HEK293T (cell line): ENCODE measurements around the gene TRIM15.
"Not testable (repeated sequence)": the region's sequence is repeated elsewhere in the genome, so short reads cannot be mapped to it uniquely, and the experiment has no call there.

Experiments
- CTCF ChIA-PET: fragments of 350-600 bp; formaldehyde crosslinking; extraction: SDS; loops from one replicate; lab custom pipeline; 2021; ENCODE audit warnings: antibody characterized with exemption, inconsistent platforms; lab: Yijun Ruan, JAX
- POLR2A ChIA-PET: fragments of 350-600 bp; formaldehyde crosslinking; extraction: SDS; loops from one replicate; lab custom pipeline; 2020; ENCODE audit warnings: antibody characterized with exemption, inconsistent platforms; lab: Yijun Ruan, JAX
- DNase-seq: peaks from one replicate; pipeline ENCODE4 v3.0.0; 2012; ENCODE audit warnings: mixed read lengths; ENCODE audit errors: extremely low spot score
- ARNT ChIP-seq: fragments of 450-650 bp; IDR thresholded peaks from 2 replicates; pipeline ENCODE4 v1.6.1; 2017; ENCODE audit warnings: mild to moderate bottlenecking
- BHLHE40 ChIP-seq: fragments of 450-650 bp; IDR thresholded peaks from 2 replicates; pipeline ENCODE4 v1.6.1; 2016; ENCODE audit warnings: mild to moderate bottlenecking, moderate library complexity, borderline replicate concordance
- CTBP1 ChIP-seq: fragments of 450-650 bp; IDR thresholded peaks from 2 replicates; pipeline ENCODE4 v1.6.1; 2016; ENCODE audit warnings: borderline replicate concordance
- ELF4 ChIP-seq: fragments of 450-650 bp; IDR thresholded peaks from 2 replicates; pipeline ENCODE4 v1.6.1; 2017; ENCODE audit warnings: antibody characterized with exemption
- FOXA1 ChIP-seq: fragments of 450-650 bp; IDR thresholded peaks from 2 replicates; pipeline ENCODE4 v1.6.1; 2016; ENCODE audit warnings: mild to moderate bottlenecking
- FOXK2 ChIP-seq: fragments of 450-650 bp; IDR thresholded peaks from 2 replicates; pipeline ENCODE4 v1.6.1; 2016; ENCODE audit warnings: mild to moderate bottlenecking
- FOXM1 ChIP-seq: fragments of 450-650 bp; IDR thresholded peaks from 2 replicates; pipeline ENCODE4 v1.6.1; 2017; ENCODE audit warnings: mild to moderate bottlenecking, borderline replicate concordance
- HDGF ChIP-seq: fragments of 450-650 bp; IDR thresholded peaks from 2 replicates; pipeline ENCODE4 v1.6.1; 2017; ENCODE audit warnings: antibody characterized with exemption, borderline replicate concordance
- L3MBTL2 ChIP-seq: fragments of 450-650 bp; conservative IDR thresholded peaks from 2 replicates; pipeline ENCODE4 v1.6.1; 2016; ENCODE audit warnings: mild to moderate bottlenecking
- LEF1 ChIP-seq: fragments of 450-650 bp; IDR thresholded peaks from 2 replicates; pipeline ENCODE4 v1.6.1; 2017; ENCODE audit warnings: mild to moderate bottlenecking, borderline replicate concordance
- NFRKB ChIP-seq: fragments of 450-650 bp; IDR thresholded peaks from 2 replicates; pipeline ENCODE4 v1.6.1; 2016; ENCODE audit warnings: mild to moderate bottlenecking, moderate library complexity
- SP1 ChIP-seq: fragments of 450-650 bp; IDR thresholded peaks from 2 replicates; pipeline ENCODE4 v1.6.1; 2017
- SUZ12 ChIP-seq: fragments of 450-650 bp; IDR thresholded peaks from 2 replicates; pipeline ENCODE4 v1.6.1; 2016; ENCODE audit warnings: mild to moderate bottlenecking
- TARDBP ChIP-seq: fragments of 450-650 bp; IDR thresholded peaks from 2 replicates; pipeline ENCODE4 v1.6.1; 2016
- ZNF384 ChIP-seq: fragments of 450-650 bp; IDR thresholded peaks from 2 replicates; pipeline ENCODE4 v1.6.1; 2016
- TF ChIP-seq, protein P1 (sequence below): fragments of 450-650 bp; IDR thresholded peaks from 2 replicates; pipeline ENCODE4 v1.6.1; 2016

The TRIM15 gene

DNA sequence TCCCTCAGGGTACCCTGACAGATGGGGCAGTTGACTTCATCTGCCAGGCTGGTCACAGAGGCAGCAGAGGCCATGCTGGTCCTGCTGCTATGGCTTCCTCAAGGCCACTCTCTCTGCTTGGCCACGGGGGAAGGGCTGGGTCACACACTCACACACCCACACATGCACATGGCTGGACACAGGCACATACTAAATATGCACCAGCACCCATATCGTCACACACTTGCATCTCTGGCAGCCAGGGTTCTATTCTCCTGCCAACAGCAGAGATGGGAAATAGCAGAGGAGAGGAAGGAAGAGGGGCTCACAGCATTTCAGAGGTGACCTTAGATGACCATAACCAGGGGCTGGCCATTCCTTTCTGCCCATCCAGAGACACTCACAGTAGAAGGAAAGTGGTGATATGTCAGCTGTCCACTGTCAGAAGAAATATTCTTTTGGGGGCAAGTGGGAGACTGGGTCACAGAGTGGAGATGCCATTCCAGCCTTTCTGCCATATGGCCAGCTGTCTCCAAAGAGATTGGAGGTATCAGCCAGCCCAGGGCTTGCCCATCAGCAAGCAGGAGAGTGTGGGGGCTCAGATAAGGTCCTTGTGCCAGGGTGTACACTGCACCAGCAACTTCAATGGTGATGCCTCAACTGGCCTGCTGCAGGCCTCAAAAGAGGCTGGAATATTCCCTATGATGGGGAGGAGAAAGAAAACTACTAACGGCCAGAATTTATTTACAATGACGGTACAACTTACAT, 2.4 kb upstream of the TRIM15 start, which contains the start of gene TRIM10:
Gene TRIM10, minus strand, starts transcription at position 427 of the 747 bp plus-strand sequence. Its CDS starts 353 bp downstream, at position 74.
- no peak for DNase-seq
- TF ChIP-seq HDGF (no peak), NFRKB (no peak), FOXM1 (no peak), CTBP1 (no peak), ELF4 (no peak), FOXK2 (no peak), TARDBP (no peak), ARNT (no peak), SP1 (no peak)
- ChIA-PET POLR2A (no interaction called here), CTCF (no interaction called here)

DNA sequence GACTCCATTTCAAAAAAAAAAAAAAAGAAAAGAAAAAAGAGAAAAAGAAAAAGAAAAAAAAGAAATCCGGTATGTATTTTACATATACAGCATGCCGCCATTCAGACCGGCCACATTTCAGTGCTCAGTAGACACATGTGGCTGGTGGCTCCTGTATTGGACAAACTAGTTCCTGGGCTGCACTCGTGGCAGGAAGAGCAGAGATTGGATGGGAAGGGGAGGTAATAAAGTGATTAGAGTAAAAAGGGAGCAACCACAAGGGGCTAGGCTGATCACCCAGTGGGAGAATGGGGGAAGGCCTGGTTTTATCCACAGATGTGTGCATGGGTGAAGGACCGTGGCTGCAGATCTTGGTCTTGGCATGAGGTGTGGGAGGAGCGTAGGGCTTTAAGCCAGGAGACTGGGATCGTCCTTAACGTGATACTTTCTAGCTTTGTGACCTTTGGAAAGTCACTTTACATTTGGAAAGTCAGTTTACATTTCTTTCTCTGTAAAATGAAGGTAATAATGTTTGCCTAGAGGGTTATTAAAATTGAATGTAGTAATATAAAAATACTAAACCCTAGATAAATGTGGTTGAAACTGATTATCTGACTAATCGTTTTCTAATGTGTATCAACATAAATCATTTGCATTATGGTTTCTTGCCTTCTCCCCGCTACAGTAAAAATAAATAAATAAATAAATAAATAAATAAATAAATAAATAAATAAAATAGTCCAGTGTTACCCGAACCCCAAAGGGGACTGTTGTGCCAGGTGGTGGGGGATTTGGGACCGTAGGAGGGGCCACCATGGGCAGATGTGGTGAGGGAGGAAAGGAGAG, 869 bp upstream of the TRIM15 start:
- ChIA-PET POLR2A (no interaction called here), CTCF (no interaction called here)
- TF ChIP-seq ELF4 (no peak), ARNT (no peak), TARDBP (no peak), SUZ12 (no peak), NFRKB (no peak), LEF1 (no peak), FOXM1 (no peak), SP1 (no peak), HDGF (no peak), CTBP1 (no peak), FOXK2 (no peak), L3MBTL2 (no peak), FOXA1 (no peak), ZNF384 (no peak), BHLHE40 (no peak)
- TF ChIP-seq, protein P1, sequence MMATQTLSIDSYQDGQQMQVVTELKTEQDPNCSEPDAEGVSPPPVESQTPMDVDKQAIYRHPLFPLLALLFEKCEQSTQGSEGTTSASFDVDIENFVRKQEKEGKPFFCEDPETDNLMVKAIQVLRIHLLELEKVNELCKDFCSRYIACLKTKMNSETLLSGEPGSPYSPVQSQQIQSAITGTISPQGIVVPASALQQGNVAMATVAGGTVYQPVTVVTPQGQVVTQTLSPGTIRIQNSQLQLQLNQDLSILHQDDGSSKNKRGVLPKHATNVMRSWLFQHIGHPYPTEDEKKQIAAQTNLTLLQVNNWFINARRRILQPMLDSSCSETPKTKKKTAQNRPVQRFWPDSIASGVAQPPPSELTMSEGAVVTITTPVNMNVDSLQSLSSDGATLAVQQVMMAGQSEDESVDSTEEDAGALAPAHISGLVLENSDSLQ = no peak
- DNase-seq = no peak

DNA sequence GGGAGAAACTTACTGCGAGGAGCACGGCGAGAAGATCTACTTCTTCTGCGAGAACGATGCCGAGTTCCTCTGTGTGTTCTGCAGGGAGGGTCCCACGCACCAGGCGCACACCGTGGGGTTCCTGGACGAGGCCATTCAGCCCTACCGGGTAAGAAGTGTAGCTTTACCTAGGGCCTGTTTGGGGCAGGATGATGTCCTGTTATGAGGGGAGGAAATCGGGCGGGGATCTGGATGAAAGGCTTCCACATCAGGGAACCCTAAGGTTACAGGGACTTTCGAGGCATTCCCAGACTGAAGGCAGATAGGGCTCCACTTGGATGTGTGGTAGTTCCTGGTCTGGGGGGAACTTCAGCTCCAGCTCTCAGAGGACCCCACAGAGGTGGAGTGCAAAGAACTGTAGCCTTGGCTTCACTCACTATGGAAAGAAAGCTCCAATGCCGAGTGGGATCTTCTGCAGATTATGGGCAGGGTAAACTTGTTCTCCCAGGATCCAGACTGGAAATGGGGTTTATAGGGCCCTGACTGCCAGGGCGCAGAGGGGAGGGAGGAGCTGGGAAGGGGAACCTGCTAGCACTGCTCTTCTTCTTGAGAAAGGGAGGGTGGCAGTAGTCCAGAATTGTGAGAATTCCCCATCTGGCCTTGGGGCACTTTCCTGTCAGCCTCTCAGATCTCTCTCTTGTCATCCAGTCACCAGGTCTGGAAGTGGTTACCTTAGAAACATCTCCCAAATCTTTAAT, 740 bp downstream of the TRIM15 start:
- ChIA-PET CTCF (interaction anchor here (0.9 to 1.5 kb wide), 2 partner anchors 11 to 34 kb away, joined by 3 to 5 read pairs; no protein-coding TSS in a partner anchor), POLR2A (interaction anchor here (1.0 kb wide), 1 partner anchor 62 kb away, joined by 3 read pairs; no protein-coding TSS in a partner anchor)
- no peak for DNase-seq

DNA sequence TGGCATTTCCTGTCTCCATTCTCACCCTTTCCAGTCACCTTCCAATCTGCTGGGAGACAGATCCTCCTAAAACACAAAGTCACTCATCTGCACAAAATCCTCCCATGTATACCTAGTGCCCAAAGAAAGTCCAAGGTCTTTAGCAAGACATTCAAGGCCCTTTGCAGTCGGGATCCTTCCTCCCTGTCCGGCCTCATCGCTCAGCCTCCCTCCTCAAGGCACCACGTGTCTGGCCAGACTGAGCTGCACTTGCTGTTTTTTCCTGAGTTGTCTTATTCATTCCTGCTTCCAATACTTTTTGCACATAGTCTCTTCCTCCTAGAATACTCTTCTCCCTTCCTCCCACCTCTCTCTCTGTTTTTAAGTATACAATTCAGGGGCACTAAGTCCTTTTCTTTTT, 1.4 kb downstream of the TRIM15 start:
- ChIA-PET POLR2A (no interaction called here), CTCF (interaction anchor here (0.9 to 1.5 kb wide), 2 partner anchors 11 to 34 kb away, joined by 3 to 5 read pairs; no protein-coding TSS in a partner anchor)
- TF ChIP-seq SUZ12 (no peak), NFRKB (no peak), HDGF (no peak), ZNF384 (no peak), TARDBP (no peak), L3MBTL2 (no peak), FOXA1 (no peak), ARNT (no peak), SP1 (no peak), CTBP1 (no peak), BHLHE40 (no peak), FOXM1 (no peak), LEF1 (no peak)
- TF ChIP-seq, protein P1 = no peak
- DNase-seq = no peak

More for the DNA sequence above, 740 bp downstream of the TRIM15 start:
- TF ChIP-seq TARDBP (no peak), HDGF (no peak), ARNT (no peak), FOXA1 (no peak), L3MBTL2 (no peak), SP1 (no peak), BHLHE40 (no peak)
- TF ChIP-seq, protein P1 = no peak

DNA sequence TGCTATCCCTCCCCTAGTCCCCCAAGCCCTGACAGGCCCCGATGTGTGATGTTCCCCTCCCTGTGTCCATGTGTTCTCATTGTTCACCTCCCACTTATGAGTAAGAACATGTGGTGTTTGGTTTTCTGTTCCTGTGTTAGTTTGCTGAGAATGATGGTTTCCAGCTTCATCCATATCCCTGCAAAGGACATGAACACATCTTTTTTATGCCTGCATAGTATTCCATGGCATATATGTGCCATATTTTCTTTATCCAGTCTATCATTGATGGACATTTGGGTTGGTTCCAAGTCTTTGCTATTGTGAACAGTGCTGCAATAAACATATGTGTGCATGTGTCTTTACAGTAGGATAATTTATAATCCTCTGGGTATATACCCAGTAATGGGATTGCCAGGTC, 1.9 kb downstream of the TRIM15 start:
- CTCF ChIA-PET, POLR2A ChIA-PET, DNase-seq: not testable (repeated sequence)
